Omental fat pad (tissue), 4 donors: ENCODE results near the gene PLSCR1. TPM values are rescaled to one million over a fixed set of nuclear protein-coding genes. Genes with fewer than 3 reads are reported as not detected.
A peak's percentile ranks its signal among the peaks of the same experiment; 100 is the strongest.

ENCODE experiments used
- ATAC-seq: fragments of 150-250 bp; one replicate; pipeline ENCODE4 v1.9.1; 2016; ENCODE audit warnings: mild to moderate bottlenecking, moderate library complexity; ENCODE audit not compliant: low FRiP score
- DNase-seq: peaks from one replicate; pipeline ENCODE4 v3.0.0-alpha.2; 2019; ENCODE audit warnings: low spot score
- total RNA-seq, 4 donors: library from RNA; depleted of rRNA; stranded (reverse); fragments of >200 nt; gene quantifications; one replicate each; pipeline ENCODE4 v1.1.0, GENCODE V29; 2016
- TF ChIP-seq, protein P1 (sequence below), 3 donors: fragments of 450-650 bp; IDR thresholded peaks; one replicate each; pipeline ENCODE4 v1.5.1; 2016 to 2017; ENCODE audit warnings: antibody characterized with exemption in 3 of 3, mild to moderate bottlenecking in 3 of 3, moderate library complexity in 2 of 3

The PLSCR1 gene
- 100 to 1,000 TPM in 2 of 4 donors, 10 to 100 TPM in 2; 76.6 to 314 (median 189) TPM for total RNA-seq

GRCh38 chr3:146544002-146544928 lies at the start of gene PLSCR1:
TSS of gene PLSCR1 (minus strand) at chr3:146544607. CDS start at chr3:146536552, 8,055 bp downstream.
- ATAC-seq (peak; percentile 97), DNase-seq (peak; percentile 87)
- TF ChIP-seq, protein P1, sequence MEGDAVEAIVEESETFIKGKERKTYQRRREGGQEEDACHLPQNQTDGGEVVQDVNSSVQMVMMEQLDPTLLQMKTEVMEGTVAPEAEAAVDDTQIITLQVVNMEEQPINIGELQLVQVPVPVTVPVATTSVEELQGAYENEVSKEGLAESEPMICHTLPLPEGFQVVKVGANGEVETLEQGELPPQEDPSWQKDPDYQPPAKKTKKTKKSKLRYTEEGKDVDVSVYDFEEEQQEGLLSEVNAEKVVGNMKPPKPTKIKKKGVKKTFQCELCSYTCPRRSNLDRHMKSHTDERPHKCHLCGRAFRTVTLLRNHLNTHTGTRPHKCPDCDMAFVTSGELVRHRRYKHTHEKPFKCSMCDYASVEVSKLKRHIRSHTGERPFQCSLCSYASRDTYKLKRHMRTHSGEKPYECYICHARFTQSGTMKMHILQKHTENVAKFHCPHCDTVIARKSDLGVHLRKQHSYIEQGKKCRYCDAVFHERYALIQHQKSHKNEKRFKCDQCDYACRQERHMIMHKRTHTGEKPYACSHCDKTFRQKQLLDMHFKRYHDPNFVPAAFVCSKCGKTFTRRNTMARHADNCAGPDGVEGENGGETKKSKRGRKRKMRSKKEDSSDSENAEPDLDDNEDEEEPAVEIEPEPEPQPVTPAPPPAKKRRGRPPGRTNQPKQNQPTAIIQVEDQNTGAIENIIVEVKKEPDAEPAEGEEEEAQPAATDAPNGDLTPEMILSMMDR (IDR thresholded peaks at IDR 0.05), result no peak

GRCh38 chr3:146593776-146594175 lies 49.4 kb upstream of the PLSCR1 start:
- ATAC-seq (no peak), DNase-seq (no peak)
- TF ChIP-seq, protein P1 (IDR thresholded peaks at IDR 0.05), result no peak

DNA sequence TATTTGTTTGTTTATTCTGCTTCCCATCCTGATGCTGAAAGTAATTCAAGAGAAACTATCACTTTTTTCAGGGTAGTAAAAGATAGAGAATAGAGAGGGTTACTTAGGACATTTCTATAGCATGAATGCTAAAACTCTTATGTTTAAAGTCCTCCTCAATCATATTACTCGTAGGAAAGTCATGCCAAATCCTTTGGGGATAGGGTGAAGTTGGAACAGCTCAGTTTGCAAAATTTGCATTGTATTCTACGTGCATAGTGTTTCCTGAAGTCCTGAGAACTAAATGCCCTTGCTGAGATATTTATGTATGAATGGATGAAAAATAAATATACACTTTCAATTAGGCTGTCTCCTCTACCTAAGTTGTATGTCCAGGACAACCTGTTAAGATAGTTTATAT lies 46.1 kb upstream of the PLSCR1 start:
- ATAC-seq (no peak), DNase-seq (no peak)
- TF ChIP-seq, protein P1 (IDR thresholded peaks at IDR 0.05), result no peak

- no peak for DNase-seq
- no peak for ATAC-seq
- TF ChIP-seq, protein P1 (IDR thresholded peaks at IDR 0.05), result no peak
Observed at GRCh38 chr3:146589899-146590508, 45.6 kb upstream of the PLSCR1 start.

DNA sequence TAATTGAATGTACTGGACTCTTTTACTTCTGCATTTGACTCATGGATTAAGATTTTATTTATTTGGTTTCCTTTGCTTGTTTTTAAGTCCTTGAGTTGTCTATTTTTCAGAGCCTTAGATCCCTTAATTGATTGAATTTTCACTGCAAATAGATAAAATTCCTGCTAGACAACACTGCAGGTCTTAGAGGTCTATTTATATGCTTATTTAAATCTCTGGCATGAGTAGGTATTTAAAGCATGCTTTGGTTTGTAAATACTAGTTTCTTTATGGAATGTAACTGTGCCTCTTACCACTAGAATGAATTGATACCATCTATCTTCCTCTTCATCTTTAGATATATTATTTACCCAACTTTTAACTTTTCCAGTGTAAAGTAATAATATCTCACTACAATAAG lies 40.7 kb upstream of the PLSCR1 start:
- ATAC-seq, result no peak
- TF ChIP-seq, protein P1 (IDR thresholded peaks at IDR 0.05), result no peak
- DNase-seq, result no peak

DNA sequence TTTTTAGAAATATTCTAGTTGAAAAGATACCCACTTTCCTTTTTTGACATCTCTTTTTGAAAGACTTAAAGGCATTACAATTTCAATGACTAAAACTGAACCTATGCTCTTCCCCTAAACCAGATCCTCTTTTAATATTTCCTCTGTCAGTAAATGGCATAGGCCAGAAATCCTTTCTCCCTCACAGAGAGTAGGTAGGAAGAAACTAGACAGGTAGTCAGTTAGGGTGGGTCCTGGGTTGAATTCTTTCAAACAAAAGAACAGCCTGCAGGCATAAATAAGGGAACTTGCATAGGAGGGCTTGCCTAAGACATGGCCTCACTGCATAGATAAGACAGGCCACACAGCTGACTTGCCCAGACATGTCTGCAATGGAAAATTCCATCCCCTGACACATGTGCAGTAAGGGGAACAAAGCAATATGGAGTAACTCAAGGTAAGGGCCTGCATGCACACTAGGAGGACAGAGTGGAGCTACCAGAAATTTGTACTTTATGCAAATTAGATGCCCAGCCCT lies 37.6 kb upstream of the PLSCR1 start:
- no peak for ATAC-seq

More for the DNA sequence above, 37.6 kb upstream of the PLSCR1 start:
- DNase-seq, result no peak
- TF ChIP-seq, protein P1 (IDR thresholded peaks at IDR 0.05), result no peak
